SK-N-SH treated with all-trans-retinoic acid at 6 μM for 48 hours (cell line): ENCODE measurements around the gene CTNND2.

Experiments
- CREB5 ChIP-seq: fragments of 250-450 bp; sonication (Bioruptor Pico); IDR thresholded peaks from 2 replicates; pipeline ENCODE4 v1.5.1; 2020; ENCODE audit warnings: low read depth, mild to moderate bottlenecking, moderate library complexity
- CSDC2 ChIP-seq: fragments of 250-450 bp; sonication (Bioruptor Pico); IDR thresholded peaks from 2 replicates; pipeline ENCODE4 v1.5.0; 2020; ENCODE audit warnings: mild to moderate bottlenecking, moderate library complexity
- CSRNP3 ChIP-seq: fragments of 250-450 bp; sonication (Bioruptor Pico); IDR thresholded peaks from 2 replicates; pipeline ENCODE4 v1.5.1; 2021; ENCODE audit warnings: mild to moderate bottlenecking, moderate library complexity
- ISL1 ChIP-seq: fragments of 250-450 bp; sonication (Bioruptor Pico); IDR thresholded peaks from 2 replicates; pipeline ENCODE4 v2.1.2; 2022; ENCODE audit warnings: mild to moderate bottlenecking, moderate library complexity
- OSR1 ChIP-seq: fragments of 250-450 bp; sonication (Bioruptor Pico); IDR thresholded peaks from 2 replicates; pipeline ENCODE4 v1.8.0; 2022; ENCODE audit warnings: moderate library complexity, mild to moderate bottlenecking, inconsistent platforms
- PATZ1 ChIP-seq: fragments of 250-450 bp; sonication (Bioruptor Pico); IDR thresholded peaks from 2 replicates; pipeline ENCODE4 v1.8.0; 2020; ENCODE audit warnings: mild to moderate bottlenecking, moderate library complexity, borderline replicate concordance
- POU6F1 ChIP-seq: fragments of 250-450 bp; sonication (Bioruptor Pico); IDR thresholded peaks from 2 replicates; pipeline ENCODE4 v1.8.0; 2021; ENCODE audit warnings: low read depth, mild to moderate bottlenecking, moderate library complexity, borderline replicate concordance
- TOX ChIP-seq: fragments of 250-450 bp; sonication (Bioruptor Pico); IDR thresholded peaks from 2 replicates; pipeline ENCODE4 v1.8.0; 2021; ENCODE audit warnings: mild to moderate bottlenecking, moderate library complexity, borderline replicate concordance
- TSHZ2 ChIP-seq: fragments of 250-450 bp; sonication (Bioruptor Pico); IDR thresholded peaks from 2 replicates; pipeline ENCODE4 v1.5.0; 2020; ENCODE audit warnings: mild to moderate bottlenecking, moderate library complexity
- ZC3H10 ChIP-seq: fragments of 250-450 bp; sonication (Bioruptor Pico); IDR thresholded peaks from 2 replicates; pipeline ENCODE4 v1.5.1; 2021; ENCODE audit warnings: mild to moderate bottlenecking, moderate library complexity
- ZFP3 ChIP-seq: fragments of 250-450 bp; sonication (Bioruptor Pico); IDR thresholded peaks from 2 replicates; pipeline ENCODE4 v1.5.0; 2020; ENCODE audit warnings: mild to moderate bottlenecking, moderate library complexity
- ZFP30 ChIP-seq: fragments of 450-650 bp; formaldehyde crosslinking; IDR thresholded peaks from 2 replicates; pipeline ENCODE4 v1.5.0; 2022; ENCODE audit warnings: mild to moderate bottlenecking, moderate library complexity
- ZNF70 ChIP-seq: fragments of 450-650 bp; formaldehyde crosslinking; IDR thresholded peaks from 2 replicates; pipeline ENCODE4 v1.5.0; 2020; ENCODE audit warnings: mild to moderate bottlenecking, moderate library complexity
- ZNF8 ChIP-seq: fragments of 450-650 bp; formaldehyde crosslinking; IDR thresholded peaks from 2 replicates; pipeline ENCODE4 v1.5.0; 2020; ENCODE audit warnings: mild to moderate bottlenecking, moderate library complexity

- TF ChIP-seq PATZ1 (CRISPR knock-in tag) (no peak), TOX (CRISPR knock-in tag) (no peak), POU6F1 (CRISPR knock-in tag) (no peak), ZNF70 (CRISPR knock-in tag) (no peak), ZNF8 (no peak), OSR1 (CRISPR knock-in tag) (no peak), CSDC2 (CRISPR knock-in tag) (no peak), TSHZ2 (no peak), ZC3H10 (CRISPR knock-in tag) (no peak), ZFP3 (no peak), CREB5 (CRISPR knock-in tag) (no peak), ZFP30 (CRISPR knock-in tag) (no peak), CSRNP3 (CRISPR knock-in tag) (no peak), ISL1 (CRISPR knock-in tag) (no peak)
Measured at GRCh38 chr5:11324521-11325289, 579.5 kb downstream of the CTNND2 start.
